ENCODE data around the gene PITPNM1. TPM values are rescaled to one million over a fixed set of nuclear protein-coding genes. Genes with fewer than 3 reads are reported as not detected.

Gene PITPNM1
- total and polyA plus RNA-seq, 2 experiments from 2014 or later: 26.3 to 39.8 TPM

DNA sequence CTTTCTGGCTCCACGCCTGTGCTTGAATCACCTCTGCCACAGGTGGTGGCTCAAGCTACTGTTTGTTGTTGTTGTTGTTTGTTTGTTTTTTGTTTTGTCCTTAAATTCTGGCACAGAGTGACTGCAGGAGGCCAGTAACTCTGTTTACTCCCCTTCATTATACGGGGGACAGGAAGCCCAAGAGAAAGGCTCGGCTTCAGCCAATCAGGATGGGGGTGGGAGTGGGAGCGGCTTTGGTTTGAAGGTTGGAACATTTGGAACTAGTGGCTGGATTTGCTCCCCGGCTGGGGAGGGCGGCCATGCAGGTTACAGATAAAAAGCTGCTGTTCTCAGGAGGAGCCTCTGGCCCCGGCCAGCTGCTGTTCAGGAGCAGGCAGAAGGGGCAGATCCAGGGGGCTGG, 37.8 kb upstream of the PITPNM1 start:
- Histone ChIP-seq H3K4me2 (no peak overlapping the region), H3K79me2 (no peaks in the 10 kb centered on the region), H3K27me3 (no peaks in the 10 kb centered on the region), H3K9me2 (replicated peaks; ENCODE audit: insufficient read depth) (no peaks in the 10 kb centered on the region), H3K4me1 (ENCODE audit: insufficient read depth) (no peaks in the 10 kb centered on the region), H2AFZ (no peak overlapping the region), H3K36me3 (replicated peaks; ENCODE audit: insufficient read depth, low read depth) (no peaks in the 10 kb centered on the region), H3K4me3 (no peak overlapping the region), H3K9me3 (ENCODE audit: low read depth) (no peaks in the 10 kb centered on the region), H4K20me1 (ENCODE audit: insufficient read depth, poor library complexity, severe bottlenecking) (no peaks in the 10 kb centered on the region), H3K27ac (no peak overlapping the region)
- 64% methylated on average over 7 of the region's 7 CpGs for WGBS (ENCODE audit: low lambda C conversion rate, missing lambda C conversion rate)
- DNase-seq (ENCODE audit: low spot score): no peak
- TF ChIP-seq EZH2 (IDR thresholded peaks at IDR 0.05; ENCODE audit: borderline replicate concordance): no peak
- no peak for TF ChIP-seq EZH2phosphoT487 (IDR thresholded peaks at IDR 0.05; ENCODE audit: low read depth, severe bottlenecking, unreplicated experiment)
- TF ChIP-seq, protein P1, sequence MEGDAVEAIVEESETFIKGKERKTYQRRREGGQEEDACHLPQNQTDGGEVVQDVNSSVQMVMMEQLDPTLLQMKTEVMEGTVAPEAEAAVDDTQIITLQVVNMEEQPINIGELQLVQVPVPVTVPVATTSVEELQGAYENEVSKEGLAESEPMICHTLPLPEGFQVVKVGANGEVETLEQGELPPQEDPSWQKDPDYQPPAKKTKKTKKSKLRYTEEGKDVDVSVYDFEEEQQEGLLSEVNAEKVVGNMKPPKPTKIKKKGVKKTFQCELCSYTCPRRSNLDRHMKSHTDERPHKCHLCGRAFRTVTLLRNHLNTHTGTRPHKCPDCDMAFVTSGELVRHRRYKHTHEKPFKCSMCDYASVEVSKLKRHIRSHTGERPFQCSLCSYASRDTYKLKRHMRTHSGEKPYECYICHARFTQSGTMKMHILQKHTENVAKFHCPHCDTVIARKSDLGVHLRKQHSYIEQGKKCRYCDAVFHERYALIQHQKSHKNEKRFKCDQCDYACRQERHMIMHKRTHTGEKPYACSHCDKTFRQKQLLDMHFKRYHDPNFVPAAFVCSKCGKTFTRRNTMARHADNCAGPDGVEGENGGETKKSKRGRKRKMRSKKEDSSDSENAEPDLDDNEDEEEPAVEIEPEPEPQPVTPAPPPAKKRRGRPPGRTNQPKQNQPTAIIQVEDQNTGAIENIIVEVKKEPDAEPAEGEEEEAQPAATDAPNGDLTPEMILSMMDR (IDR thresholded peaks at IDR 0.05; ENCODE audit: poor library complexity): no peak

DNA sequence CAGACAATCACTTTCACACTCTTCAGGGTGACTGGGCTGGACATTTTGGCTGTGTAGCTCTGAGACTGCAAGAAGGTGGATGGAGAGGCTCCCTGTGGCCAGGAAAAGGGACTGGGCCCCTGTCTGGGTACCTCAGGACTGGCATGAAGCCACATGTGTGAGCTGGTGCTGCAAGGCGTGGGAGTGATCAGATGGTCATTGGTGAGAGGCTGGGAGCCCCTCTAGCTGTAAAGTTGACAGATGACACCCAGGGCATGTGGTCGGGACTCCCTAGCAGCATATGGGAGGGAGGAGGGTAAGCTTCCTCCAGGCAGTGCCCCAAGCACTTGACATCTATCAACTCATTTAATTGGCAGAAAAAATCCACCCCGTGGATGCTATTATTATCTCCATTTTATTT, 37.0 kb upstream of the PITPNM1 start:
- no peaks in the 10 kb centered on the region for H3K9me3 ChIP-seq (ENCODE audit: low read depth)
- H3K27ac ChIP-seq: no peak overlapping the region
- H3K4me3 ChIP-seq: no peak overlapping the region
- no peaks in the 10 kb centered on the region for H3K36me3 ChIP-seq (replicated peaks; ENCODE audit: insufficient read depth, low read depth)
- no peak for DNase-seq (ENCODE audit: low spot score)
- no peaks in the 10 kb centered on the region for H3K9me2 ChIP-seq (replicated peaks; ENCODE audit: insufficient read depth)
- no peaks in the 10 kb centered on the region for H3K4me1 ChIP-seq (ENCODE audit: insufficient read depth)
- TF ChIP-seq EZH2phosphoT487 (IDR thresholded peaks at IDR 0.05; ENCODE audit: low read depth, severe bottlenecking, unreplicated experiment): no peak
- TF ChIP-seq, protein P1 (IDR thresholded peaks at IDR 0.05; ENCODE audit: poor library complexity): no peak
- no peak for TF ChIP-seq EZH2 (IDR thresholded peaks at IDR 0.05; ENCODE audit: borderline replicate concordance)
- WGBS (ENCODE audit: low lambda C conversion rate, missing lambda C conversion rate): 65% methylated on average over 3 of the region's 3 CpGs
- H2AFZ ChIP-seq: no peak overlapping the region
- H3K79me2 ChIP-seq: no peaks in the 10 kb centered on the region
- H3K4me2 ChIP-seq: no peak overlapping the region
- no peaks in the 10 kb centered on the region for H3K27me3 ChIP-seq
- H4K20me1 ChIP-seq (ENCODE audit: insufficient read depth, poor library complexity, severe bottlenecking): no peaks in the 10 kb centered on the region

DNA sequence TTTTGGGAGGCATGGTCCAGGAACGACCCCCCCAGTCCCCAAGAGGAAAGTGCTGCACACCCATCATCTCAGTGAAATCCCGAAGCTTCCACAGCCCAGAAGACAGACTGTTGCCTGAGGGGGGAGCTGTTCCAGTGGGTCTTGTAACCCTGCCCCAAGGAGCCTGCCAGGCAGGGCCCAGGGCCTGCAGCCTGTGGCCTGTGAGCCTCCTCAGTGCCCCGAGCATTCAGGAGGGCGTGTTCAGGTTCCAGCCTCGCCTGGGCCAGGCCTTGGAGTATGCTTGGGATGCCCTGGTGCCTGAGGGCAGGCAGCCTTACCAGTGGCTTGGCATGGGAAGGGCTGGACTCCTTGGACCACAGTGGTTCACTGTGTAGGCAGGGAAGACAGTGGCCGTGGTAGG, 36.0 kb upstream of the PITPNM1 start:
- no peaks in the 10 kb centered on the region for H3K4me1 ChIP-seq (ENCODE audit: insufficient read depth)
- H3K4me2 ChIP-seq: no peak overlapping the region
- DNase-seq (ENCODE audit: low spot score): no peak
- no peak overlapping the region for H3K27ac ChIP-seq
- H3K27me3 ChIP-seq: no peaks in the 10 kb centered on the region
- no peaks in the 10 kb centered on the region for H4K20me1 ChIP-seq (ENCODE audit: insufficient read depth, poor library complexity, severe bottlenecking)
- no peaks in the 10 kb centered on the region for H3K9me2 ChIP-seq (replicated peaks; ENCODE audit: insufficient read depth)
- H3K79me2 ChIP-seq: no peaks in the 10 kb centered on the region
- 93% methylated on average over 6 of the region's 6 CpGs for WGBS (ENCODE audit: low lambda C conversion rate, missing lambda C conversion rate)
- TF ChIP-seq, protein P1 (IDR thresholded peaks at IDR 0.05; ENCODE audit: poor library complexity): no peak
- TF ChIP-seq EZH2 (IDR thresholded peaks at IDR 0.05; ENCODE audit: borderline replicate concordance) (no peak), EZH2phosphoT487 (IDR thresholded peaks at IDR 0.05; ENCODE audit: low read depth, severe bottlenecking, unreplicated experiment) (no peak)
- H3K4me3 ChIP-seq: no peak overlapping the region
- H3K9me3 ChIP-seq (ENCODE audit: low read depth): no peaks in the 10 kb centered on the region
- no peak overlapping the region for H2AFZ ChIP-seq
- no peaks in the 10 kb centered on the region for H3K36me3 ChIP-seq (replicated peaks; ENCODE audit: insufficient read depth, low read depth)

DNA sequence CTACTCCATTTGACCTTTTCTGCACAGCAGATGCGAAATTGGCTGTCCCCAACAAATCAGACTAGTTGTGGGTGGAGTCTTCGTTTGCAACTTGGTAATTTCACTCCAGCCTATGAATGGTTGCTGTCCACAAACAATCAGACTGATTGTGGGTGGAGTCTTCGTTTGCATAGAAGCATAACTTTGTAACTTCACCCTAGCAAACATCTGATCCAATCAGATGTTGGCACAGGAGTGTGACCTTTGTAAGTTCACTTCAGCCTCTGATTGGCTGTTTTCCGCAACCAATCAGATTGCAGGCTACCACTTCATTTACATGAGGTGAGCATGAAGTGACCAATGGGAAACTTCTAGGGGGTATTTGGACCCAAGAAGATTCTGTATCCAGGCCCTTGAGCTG, 34.4 kb upstream of the PITPNM1 start:
- Histone ChIP-seq H3K27ac (no peak overlapping the region), H3K36me3 (replicated peaks; ENCODE audit: insufficient read depth, low read depth) (no peaks in the 10 kb centered on the region), H3K9me2 (replicated peaks; ENCODE audit: insufficient read depth) (no peaks in the 10 kb centered on the region), H3K4me3 (no peak overlapping the region), H3K9me3 (ENCODE audit: low read depth) (no peaks in the 10 kb centered on the region), H3K79me2 (no peaks in the 10 kb centered on the region), H3K27me3 (no peaks in the 10 kb centered on the region), H3K4me1 (ENCODE audit: insufficient read depth) (no peaks in the 10 kb centered on the region), H4K20me1 (ENCODE audit: insufficient read depth, poor library complexity, severe bottlenecking) (no peaks in the 10 kb centered on the region), H3K4me2 (no peak overlapping the region), H2AFZ (no peak overlapping the region)
- DNase-seq (ENCODE audit: low spot score): no peak
- WGBS (ENCODE audit: low lambda C conversion rate, missing lambda C conversion rate): 87% methylated on average over 4 of the region's 4 CpGs
- TF ChIP-seq, protein P1 (IDR thresholded peaks at IDR 0.05; ENCODE audit: poor library complexity): no peak
- no peak for TF ChIP-seq EZH2phosphoT487 (IDR thresholded peaks at IDR 0.05; ENCODE audit: low read depth, severe bottlenecking, unreplicated experiment)
- no peak for TF ChIP-seq EZH2 (IDR thresholded peaks at IDR 0.05; ENCODE audit: borderline replicate concordance)

Data from hepatocyte (in vitro differentiated cells).